ENCODE data around the gene CD19. TPM values are rescaled to one million over a fixed set of nuclear protein-coding genes. Genes with fewer than 3 reads are reported as not detected.
A peak's percentile ranks its signal among the peaks of the same experiment; 100 is the strongest.

CD19 gene
- total RNA-seq, 3 donors from 2014 or later (not counting 1 experiment from before 2014, with no cell fraction given), result 0.79 to 2.5 (median 0.96) TPM

GRCh38 chr16:28927815-28928214 lies 4.0 kb upstream of the CD19 start:
- WGBS (ENCODE audit: insufficient coverage), result 86% methylated on average over 1 of the region's 1 CpG
- no peak overlapping the region for H3K27ac Mint-ChIP-seq

GRCh38 chr16:28930203-28930602 lies 1.6 kb upstream of the CD19 start:
- no peak for DNase-seq
- H3K4me1 ChIP-seq (ENCODE audit: control insufficient read depth, insufficient read depth, low read length), result peaks cover 27% of the 10 kb centered on the region
- H3K27ac ChIP-seq (ENCODE audit: low read length), result peak overlapping the region; percentile 68
- ATAC-seq, result no peak
- Mint-ChIP-seq H3K4me3 (no peak overlapping the region), H3K36me3 (no peaks in the 10 kb centered on the region), H3K4me1 (peaks cover 21 to 39% of the 10 kb centered on the region in 2 donors), H3K9me3 (no peaks in the 10 kb centered on the region), H3K27me3 (ENCODE audit: low read depth in 2 of 2) (no peaks in the 10 kb centered on the region), H3K27ac (peak overlapping the region; percentile 92 to 93)
- no peaks in the 10 kb centered on the region for H3K9me3 ChIP-seq (ENCODE audit: control insufficient read depth, insufficient read depth, low read length)
- no peaks in the 10 kb centered on the region for H3K27me3 ChIP-seq (ENCODE audit: control insufficient read depth, insufficient read depth, low read length)
- intact Hi-C loops (cut with micrococcal nuclease), result no loop called here
- no peak for TF ChIP-seq CTCF (IDR thresholded peaks at IDR 0.05)
- no peaks in the 10 kb centered on the region for H3K36me3 ChIP-seq (ENCODE audit: control insufficient read depth, insufficient read depth, low read length)
- 90% methylated on average over 3 of the region's 3 CpGs for WGBS (ENCODE audit: insufficient coverage)
- H3K4me3 ChIP-seq (ENCODE audit: low read length), result no peak overlapping the region

More at GRCh38 chr16:28927815-28928214, 4.0 kb upstream of the CD19 start:
- intact Hi-C loops (cut with micrococcal nuclease), result loop anchor here (5.0 kb wide), 2 partner anchors 66 to 106 kb away; partner anchors contain the start of genes ATXN2L and SH2B1
- ATAC-seq (no peak), DNase-seq (no peak)
- Mint-ChIP-seq H3K4me1 (peaks cover 32 to 49% of the 10 kb centered on the region in 2 donors), H3K36me3 (no peaks in the 10 kb centered on the region), H3K4me3 (no peak overlapping the region), H3K9me3 (no peaks in the 10 kb centered on the region), H3K27me3 (ENCODE audit: low read depth in 2 of 2) (no peaks in the 10 kb centered on the region)
- H3K4me1 ChIP-seq (ENCODE audit: control insufficient read depth, insufficient read depth, low read length), result peaks cover 39% of the 10 kb centered on the region
- no peaks in the 10 kb centered on the region for H3K36me3 ChIP-seq (ENCODE audit: control insufficient read depth, insufficient read depth, low read length)
- no peaks in the 10 kb centered on the region for H3K27me3 ChIP-seq (ENCODE audit: control insufficient read depth, insufficient read depth, low read length)
- H3K27ac ChIP-seq (ENCODE audit: low read length), result no peak overlapping the region
- no peak overlapping the region for H3K4me3 ChIP-seq (ENCODE audit: low read length)
- no peaks in the 10 kb centered on the region for H3K9me3 ChIP-seq (ENCODE audit: control insufficient read depth, insufficient read depth, low read length)
- TF ChIP-seq CTCF (IDR thresholded peaks at IDR 0.05), result no peak

- ATAC-seq (peak in 2 of 3 donors; percentile 50 to 59), DNase-seq (peak in 1 of 2 donors; percentile 31)
- peaks cover 30% of the 10 kb centered on the region for H3K4me1 ChIP-seq (ENCODE audit: control insufficient read depth, insufficient read depth, low read length)
- intact Hi-C loops (cut with micrococcal nuclease), result no loop called here
- H3K4me3 ChIP-seq (ENCODE audit: low read length), result no peak overlapping the region
- Mint-ChIP-seq H3K27me3 (ENCODE audit: low read depth in 2 of 2) (no peaks in the 10 kb centered on the region), H3K9me3 (no peaks in the 10 kb centered on the region), H3K4me1 (peaks cover 22 to 37% of the 10 kb centered on the region in 2 donors), H3K36me3 (no peaks in the 10 kb centered on the region), H3K27ac (peak overlapping the region; percentile 92 to 93), H3K4me3 (peak overlapping the region; percentile 73)
- peak overlapping the region; percentile 68 for H3K27ac ChIP-seq (ENCODE audit: low read length)
- H3K27me3 ChIP-seq (ENCODE audit: control insufficient read depth, insufficient read depth, low read length), result no peaks in the 10 kb centered on the region
- 15% methylated on average over 2 of the region's 3 CpGs for WGBS (ENCODE audit: insufficient coverage)
- H3K36me3 ChIP-seq (ENCODE audit: control insufficient read depth, insufficient read depth, low read length), result no peaks in the 10 kb centered on the region
- no peaks in the 10 kb centered on the region for H3K9me3 ChIP-seq (ENCODE audit: control insufficient read depth, insufficient read depth, low read length)
- no peak for TF ChIP-seq CTCF (IDR thresholded peaks at IDR 0.05)
Measured at GRCh38 chr16:28930652-28931051, 1.1 kb upstream of the CD19 start.
